CD4-positive, alpha-beta T cell (primary cell): ENCODE results near the gene WDFY4. TPM values are rescaled to one million over a fixed set of nuclear protein-coding genes. Genes with fewer than 3 reads are reported as not detected.

Experiments
- ATAC-seq: fragments of 200-7000 bp; cut with Tn5 transposase; one replicate; pipeline ENCODE4 v1.10.0; 2022; ENCODE audit warnings: mild to moderate bottlenecking; ENCODE audit not compliant: poor library complexity
- CTCF ChIA-PET: fragments of 350-600 bp; sonication (Branson Sonifier 250); formaldehyde crosslinking; loops from one replicate; lab custom pipeline; 2021; ENCODE audit warnings: antibody characterized with exemption, inconsistent platforms; lab: Charles Lee
- POLR2A ChIA-PET: fragments of 350-600 bp; sonication (Branson Sonifier 250); formaldehyde crosslinking; loops from one replicate; lab custom pipeline; 2021; ENCODE audit warnings: antibody characterized with exemption, inconsistent platforms; lab: Charles Lee
- DNase-seq, 14 experiments: peaks; one replicate each; pipeline ENCODE4 v3.0.0-alpha.2; 2013 to 2020; ENCODE audit warnings: mixed read lengths in 2 of 14
- H3K27ac ChIP-seq, 2 donors: one replicate each; pipeline versions ENCODE4 v1.5.1 to v1.7.0; 2013; ENCODE audit warnings: low read length in 2 of 2, low read depth in 1 of 2, mild to moderate bottlenecking in 1 of 2
- H3K27me3 ChIP-seq, 2 experiments: 1 replicate in 1 of 2; 2 replicates in 1 of 2; pipeline versions ENCODE4 v1.6.1 to v1.7.0; 2013; ENCODE audit warnings: low read length in 2 of 2, control low read depth in 1 of 2, mild to moderate bottlenecking in 1 of 2, moderate library complexity in 1 of 2; ENCODE audit not compliant: insufficient read depth in 2 of 2, control insufficient read depth in 1 of 2
- H3K36me3 ChIP-seq: one replicate; pipeline ENCODE4 v1.6.1; 2013; ENCODE audit warnings: low read length, control low read depth; ENCODE audit not compliant: insufficient read depth
- H3K4me1 ChIP-seq: one replicate; pipeline ENCODE4 v1.6.1; 2013; ENCODE audit warnings: low read length, control low read depth; ENCODE audit not compliant: insufficient read depth
- H3K4me3 ChIP-seq: one replicate; pipeline ENCODE4 v1.5.1; 2013; ENCODE audit warnings: mild to moderate bottlenecking, low read length, moderate library complexity
- H3K9me3 ChIP-seq, 2 experiments: 1 replicate in 1 of 2; 2 replicates in 1 of 2; pipeline versions ENCODE4 v1.6.1 to v1.7.0; 2013; ENCODE audit warnings: low read length in 2 of 2, mild to moderate bottlenecking in 2 of 2, control low read depth in 1 of 2, moderate library complexity in 1 of 2; ENCODE audit not compliant: control insufficient read depth in 1 of 2, insufficient read depth in 1 of 2
- H3K27ac Mint-ChIP-seq: one replicate; pipeline ENCODE4 v1.8.0; 2020; ENCODE audit warnings: mixed read lengths
- H3K27me3 Mint-ChIP-seq: one replicate; pipeline ENCODE4 v1.8.0; 2021; ENCODE audit warnings: mixed read lengths
- H3K36me3 Mint-ChIP-seq: one replicate; pipeline ENCODE4 v1.8.0; 2021; ENCODE audit warnings: low read depth, mixed read lengths
- H3K4me1 Mint-ChIP-seq: one replicate; pipeline ENCODE4 v1.8.0; 2021; ENCODE audit warnings: low read depth, mixed read lengths
- H3K4me3 Mint-ChIP-seq: one replicate; pipeline ENCODE4 v1.8.0; 2020; ENCODE audit warnings: mild to moderate bottlenecking, mixed read lengths
- H3K9me3 Mint-ChIP-seq: one replicate; pipeline ENCODE4 v1.8.0; 2020; ENCODE audit warnings: mixed read lengths
- intact Hi-C, 2 experiments: fragments of 100-400 bp; cut with DNase I in 1 of 2; cut with micrococcal nuclease in 1 of 2; formaldehyde crosslinking; loops; one replicate each; pipeline versions ENCODE4 v1.15.1 to v1.9.0; 2023 to 2025; cut with DNase I, micrococcal nuclease
- total RNA-seq, 174 experiments: library from RNA in 2 of 174; stranded (reverse) in 2 of 174; gene quantifications; one replicate each; pipeline ENCODE4 v1.2.3 and lab custom pipeline; 2021 to 2026
- TF ChIP-seq, protein P1 (sequence below): fragments of 200-600 bp; IDR thresholded peaks from one replicate; pipeline ENCODE4 v1.8.0; 2022; ENCODE audit warnings: antibody characterized with exemption, mild to moderate bottlenecking

The WDFY4 gene
- total RNA-seq, 2 experiments from 2014 or later, result 1.3 to 2.5 TPM

DNA sequence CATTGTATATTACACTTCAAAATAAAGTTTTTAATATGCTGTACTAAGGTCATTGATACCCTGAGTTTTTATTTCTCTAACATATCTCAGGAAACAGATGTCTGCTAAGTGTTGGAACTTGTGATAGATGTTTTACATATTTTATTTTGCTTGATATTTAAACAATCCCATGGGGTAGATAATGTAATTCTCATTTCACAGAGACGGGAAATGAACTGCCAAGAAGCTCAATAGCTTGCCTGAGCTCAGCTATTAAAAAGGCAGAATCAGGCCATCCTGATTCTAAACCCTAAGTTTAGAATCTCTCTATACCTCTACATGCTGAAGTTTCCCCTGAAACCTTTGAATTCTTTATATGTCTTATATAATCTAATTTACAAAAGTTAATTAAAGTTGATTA is 128.6 kb downstream of the WDFY4 start:
- H3K27me3 ChIP-seq, result no peaks in the 10 kb centered on the region
- H3K9me3 ChIP-seq, result peaks cover 0 to 3% of the 10 kb centered on the region in 2 experiments
- Mint-ChIP-seq H3K9me3 (no peaks in the 10 kb centered on the region), H3K36me3 (no peaks in the 10 kb centered on the region), H3K27ac (no peak overlapping the region), H3K27me3 (peaks cover 3% of the 10 kb centered on the region), H3K4me3 (no peak overlapping the region), H3K4me1 (peaks cover 2% of the 10 kb centered on the region)
- TF ChIP-seq, protein P1, sequence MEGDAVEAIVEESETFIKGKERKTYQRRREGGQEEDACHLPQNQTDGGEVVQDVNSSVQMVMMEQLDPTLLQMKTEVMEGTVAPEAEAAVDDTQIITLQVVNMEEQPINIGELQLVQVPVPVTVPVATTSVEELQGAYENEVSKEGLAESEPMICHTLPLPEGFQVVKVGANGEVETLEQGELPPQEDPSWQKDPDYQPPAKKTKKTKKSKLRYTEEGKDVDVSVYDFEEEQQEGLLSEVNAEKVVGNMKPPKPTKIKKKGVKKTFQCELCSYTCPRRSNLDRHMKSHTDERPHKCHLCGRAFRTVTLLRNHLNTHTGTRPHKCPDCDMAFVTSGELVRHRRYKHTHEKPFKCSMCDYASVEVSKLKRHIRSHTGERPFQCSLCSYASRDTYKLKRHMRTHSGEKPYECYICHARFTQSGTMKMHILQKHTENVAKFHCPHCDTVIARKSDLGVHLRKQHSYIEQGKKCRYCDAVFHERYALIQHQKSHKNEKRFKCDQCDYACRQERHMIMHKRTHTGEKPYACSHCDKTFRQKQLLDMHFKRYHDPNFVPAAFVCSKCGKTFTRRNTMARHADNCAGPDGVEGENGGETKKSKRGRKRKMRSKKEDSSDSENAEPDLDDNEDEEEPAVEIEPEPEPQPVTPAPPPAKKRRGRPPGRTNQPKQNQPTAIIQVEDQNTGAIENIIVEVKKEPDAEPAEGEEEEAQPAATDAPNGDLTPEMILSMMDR, result no peak
- no peak for ATAC-seq
- no peak for DNase-seq
- CTCF ChIA-PET, result no interaction called here
- POLR2A ChIA-PET, result no interaction called here
- no peaks in the 10 kb centered on the region for H3K4me1 ChIP-seq
- H3K36me3 ChIP-seq, result no peaks in the 10 kb centered on the region
- no peak overlapping the region for H3K4me3 ChIP-seq
- H3K27ac ChIP-seq, result no peak overlapping the region
- intact Hi-C loops, result no loop called here

DNA sequence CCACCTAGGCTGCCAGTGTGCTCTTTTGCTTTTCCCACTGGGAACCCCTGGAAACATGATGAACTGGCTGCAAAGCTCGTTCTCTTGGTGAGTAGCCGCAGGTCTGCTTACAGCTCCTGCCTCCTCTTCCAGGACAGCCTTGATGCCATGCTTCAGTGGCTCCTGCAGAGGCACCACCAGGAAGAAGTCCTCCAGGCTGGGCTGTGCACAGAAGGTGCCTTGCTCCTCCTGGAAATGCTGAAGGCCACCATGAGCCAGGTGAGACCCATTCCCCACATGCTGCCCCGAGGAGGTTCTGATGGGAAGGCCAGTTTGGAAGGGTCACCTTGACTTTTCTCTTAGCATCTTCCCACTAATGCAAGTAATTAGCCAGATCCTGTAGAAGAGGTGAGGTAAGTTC is 129.2 kb downstream of the WDFY4 start:
- Histone ChIP-seq H3K4me3 (no peak overlapping the region), H3K27ac (no peak overlapping the region), H3K9me3 (peaks cover 0 to 5% of the 10 kb centered on the region in 2 experiments), H3K4me1 (no peaks in the 10 kb centered on the region), H3K27me3 (no peaks in the 10 kb centered on the region), H3K36me3 (no peaks in the 10 kb centered on the region)
- no peak overlapping the region for H3K27ac Mint-ChIP-seq
- TF ChIP-seq, protein P1, result no peak
- no peaks in the 10 kb centered on the region for H3K4me1 Mint-ChIP-seq
- DNase-seq (no peak), ATAC-seq (no peak)
- CTCF ChIA-PET, result no interaction called here
- peaks cover 3% of the 10 kb centered on the region for H3K27me3 Mint-ChIP-seq
- no peak overlapping the region for H3K4me3 Mint-ChIP-seq
- H3K36me3 Mint-ChIP-seq, result no peaks in the 10 kb centered on the region
- no peaks in the 10 kb centered on the region for H3K9me3 Mint-ChIP-seq
- POLR2A ChIA-PET, result no interaction called here
- intact Hi-C loops, result no loop called here

DNA sequence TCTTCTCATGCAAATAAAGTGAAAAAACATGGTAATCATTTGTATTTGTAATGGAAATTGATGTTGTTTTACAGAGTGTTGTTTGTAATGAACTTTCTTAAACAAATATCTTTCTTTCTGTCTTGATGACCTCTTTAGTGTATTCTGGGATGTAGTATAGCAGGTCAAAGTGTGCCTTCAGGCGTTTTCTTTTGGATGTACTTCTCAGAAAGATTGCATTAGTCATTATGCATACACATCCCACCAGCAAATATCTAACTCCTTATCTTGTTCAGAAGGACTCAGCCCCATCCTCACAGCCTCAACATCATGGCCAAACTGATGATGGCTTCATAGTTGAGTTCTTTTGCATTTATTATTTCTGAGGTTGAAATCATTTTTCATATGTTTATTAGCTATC is 130.3 kb downstream of the WDFY4 start:
- ATAC-seq, result no peak
- Mint-ChIP-seq H3K36me3 (no peaks in the 10 kb centered on the region), H3K9me3 (no peaks in the 10 kb centered on the region), H3K4me3 (no peak overlapping the region), H3K4me1 (no peaks in the 10 kb centered on the region), H3K27me3 (peaks cover 3% of the 10 kb centered on the region), H3K27ac (no peak overlapping the region)
- Histone ChIP-seq H3K36me3 (no peaks in the 10 kb centered on the region), H3K27ac (no peak overlapping the region), H3K4me3 (no peak overlapping the region), H3K27me3 (no peaks in the 10 kb centered on the region), H3K4me1 (no peaks in the 10 kb centered on the region), H3K9me3 (peaks cover 0 to 7% of the 10 kb centered on the region in 2 experiments)
- CTCF ChIA-PET, result no interaction called here
- intact Hi-C loops, result no loop called here
- POLR2A ChIA-PET, result no interaction called here
- DNase-seq, result no peak
- TF ChIP-seq, protein P1, result no peak
